Stimulated activated CD8-positive, alpha-beta memory T cell treated with anti-CD3 and anti-CD28 coated beads, Interleukin-2, amount 100 ng/mL, for 1 hour (primary cell): ENCODE results near the gene ACAD8.
"Not testable (repeated sequence)": the region's sequence is repeated elsewhere in the genome, so short reads cannot be mapped to it uniquely, and the experiment has no call there.

ENCODE experiments used
- DNase-seq, 2 donors: peaks; one replicate each; pipeline ENCODE4 v3.0.0-alpha.2; 2020; ENCODE audit warnings: low read depth in 2 of 2

ACAD8 gene

DNA sequence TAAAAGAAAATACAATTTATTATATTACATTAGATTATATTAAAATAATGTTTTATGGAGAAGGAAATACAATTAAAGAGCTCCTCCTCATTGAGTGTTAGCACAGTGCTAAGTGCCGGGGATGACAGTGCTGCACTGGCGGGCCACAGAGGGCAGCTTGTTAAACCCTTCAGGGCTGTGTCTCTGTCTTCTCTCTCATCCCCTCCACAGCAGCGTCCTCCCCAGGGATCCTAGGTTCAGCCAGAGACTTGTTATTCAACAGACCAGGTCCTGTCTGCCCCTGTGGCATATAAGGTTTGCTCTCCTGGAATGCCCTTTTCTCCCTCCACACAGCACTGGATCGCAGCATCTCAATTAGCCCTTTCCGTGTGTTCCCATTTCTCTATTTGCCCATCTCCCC is 14.4 kb upstream of the ACAD8 start:
- no peak for DNase-seq

- no peak for DNase-seq
Measured at GRCh38 chr11:134240592-134240991, 12.8 kb upstream of the ACAD8 start.

DNA sequence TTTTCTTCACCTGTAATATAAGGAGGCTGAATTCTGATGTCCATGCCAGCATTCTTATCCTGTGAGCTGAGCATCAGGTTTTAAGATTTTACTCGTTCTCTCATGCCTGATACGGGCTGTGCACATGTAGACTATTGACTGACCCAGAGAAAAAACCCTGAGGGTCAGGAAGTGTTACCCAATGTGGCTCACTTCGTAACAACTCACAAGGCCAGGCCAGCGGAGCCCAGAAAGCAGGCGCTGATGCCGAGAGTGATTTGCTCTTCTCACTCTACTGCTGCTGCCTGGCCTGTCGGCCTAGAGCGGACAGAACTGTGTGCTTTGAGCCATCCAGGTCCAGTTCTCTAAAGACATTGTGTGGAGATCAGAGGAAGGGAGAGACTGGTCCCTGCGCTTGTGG is 11.0 kb upstream of the ACAD8 start:
- DNase-seq, result no peak

- no peak for DNase-seq
Measured at GRCh38 chr11:134243913-134244312, 9.5 kb upstream of the ACAD8 start.

DNA sequence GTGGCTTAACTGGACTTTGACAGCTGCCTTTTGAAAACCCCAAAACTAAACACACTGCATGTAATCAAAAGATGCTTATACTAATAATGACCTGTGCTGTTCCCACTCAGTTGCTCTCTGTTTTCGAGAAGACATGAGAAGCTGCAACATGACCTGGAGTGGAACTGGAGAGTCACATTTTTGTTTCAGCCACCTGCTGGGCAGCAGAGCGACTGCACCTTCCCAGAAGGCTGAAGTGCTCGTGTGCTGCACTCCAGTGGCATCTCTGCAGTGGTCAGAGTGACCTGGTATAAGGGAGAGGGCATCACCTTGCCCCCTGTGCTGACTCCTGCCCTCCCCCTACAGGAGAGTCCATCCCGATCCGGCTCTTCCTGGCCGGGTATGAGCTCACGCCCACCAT is 8.8 kb upstream of the ACAD8 start:
- DNase-seq, result no peak

- DNase-seq, result no peak
Measured at GRCh38 chr11:134245434-134245833, 7.9 kb upstream of the ACAD8 start.

GRCh38 chr11:134246100-134246499 is 7.3 kb upstream of the ACAD8 start:
- no peak for DNase-seq

DNA sequence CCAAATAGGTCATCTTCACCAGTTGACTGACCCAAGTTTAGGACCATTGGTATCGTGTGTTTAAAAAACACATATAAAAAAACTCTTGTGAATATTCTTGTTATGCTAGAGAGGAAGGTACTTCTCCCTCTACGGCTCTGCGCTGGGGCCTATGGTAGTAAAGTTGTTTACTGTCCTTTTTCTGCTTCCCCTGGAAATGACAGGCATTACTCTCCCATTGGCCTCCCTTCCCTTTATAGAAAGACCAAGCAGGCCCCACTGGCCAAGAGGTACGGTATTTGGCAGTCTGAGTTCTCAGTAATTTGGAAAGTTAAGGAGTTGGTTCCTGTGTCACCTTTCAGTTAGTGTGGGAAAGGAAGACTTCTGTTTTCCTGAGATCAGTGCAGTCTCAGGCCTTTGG is 6.7 kb upstream of the ACAD8 start:
- DNase-seq, result no peak

DNA sequence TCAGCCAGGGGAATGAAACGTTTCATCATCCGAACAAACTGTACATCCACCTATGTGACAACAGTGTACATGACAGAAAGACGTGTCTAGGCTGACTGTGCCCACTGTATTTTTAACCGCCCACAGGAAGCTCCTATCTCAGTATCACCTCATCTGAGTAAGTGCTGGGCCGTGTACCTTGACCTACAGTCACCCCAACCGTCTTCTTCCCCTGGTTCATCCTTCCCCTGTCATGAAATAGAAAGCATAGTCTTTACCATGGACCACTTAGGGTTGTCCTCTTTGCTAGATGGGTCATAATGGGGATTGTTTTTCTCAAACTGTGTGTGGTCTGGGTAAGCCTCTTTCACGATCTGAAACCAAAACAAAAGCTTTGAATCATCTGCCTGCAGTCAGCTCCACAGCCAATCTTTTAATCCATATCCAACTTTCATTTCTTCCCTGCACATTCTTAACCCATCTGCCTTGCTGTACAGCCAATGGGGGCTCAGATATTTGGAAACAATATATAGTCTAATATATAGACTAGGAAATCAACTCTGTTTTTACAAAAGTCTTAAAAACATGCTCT is 4.4 kb upstream of the ACAD8 start:
- no peak for DNase-seq

GRCh38 chr11:134250246-134250645 is 3.1 kb upstream of the ACAD8 start:
- DNase-seq, result no peak

DNA sequence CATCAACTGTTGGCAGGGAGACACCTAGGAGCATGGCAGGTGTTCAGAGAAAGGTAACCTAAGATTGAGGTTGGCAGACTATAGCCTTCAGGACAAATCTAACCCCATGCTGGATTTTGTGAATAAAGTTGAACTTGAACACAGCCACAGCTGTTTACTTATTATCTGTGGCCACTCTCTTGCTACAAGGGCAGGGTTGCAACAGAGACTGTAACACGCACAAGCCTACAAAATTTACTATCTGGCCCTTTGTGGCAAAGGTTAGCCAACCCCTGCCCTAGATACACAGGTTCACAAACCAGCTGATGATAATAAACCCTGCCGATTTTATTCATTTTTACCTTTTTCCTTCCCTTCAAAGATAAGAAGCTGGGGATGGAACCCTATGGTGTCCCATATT is 2.7 kb upstream of the ACAD8 start:
- DNase-seq, result no peak

DNA sequence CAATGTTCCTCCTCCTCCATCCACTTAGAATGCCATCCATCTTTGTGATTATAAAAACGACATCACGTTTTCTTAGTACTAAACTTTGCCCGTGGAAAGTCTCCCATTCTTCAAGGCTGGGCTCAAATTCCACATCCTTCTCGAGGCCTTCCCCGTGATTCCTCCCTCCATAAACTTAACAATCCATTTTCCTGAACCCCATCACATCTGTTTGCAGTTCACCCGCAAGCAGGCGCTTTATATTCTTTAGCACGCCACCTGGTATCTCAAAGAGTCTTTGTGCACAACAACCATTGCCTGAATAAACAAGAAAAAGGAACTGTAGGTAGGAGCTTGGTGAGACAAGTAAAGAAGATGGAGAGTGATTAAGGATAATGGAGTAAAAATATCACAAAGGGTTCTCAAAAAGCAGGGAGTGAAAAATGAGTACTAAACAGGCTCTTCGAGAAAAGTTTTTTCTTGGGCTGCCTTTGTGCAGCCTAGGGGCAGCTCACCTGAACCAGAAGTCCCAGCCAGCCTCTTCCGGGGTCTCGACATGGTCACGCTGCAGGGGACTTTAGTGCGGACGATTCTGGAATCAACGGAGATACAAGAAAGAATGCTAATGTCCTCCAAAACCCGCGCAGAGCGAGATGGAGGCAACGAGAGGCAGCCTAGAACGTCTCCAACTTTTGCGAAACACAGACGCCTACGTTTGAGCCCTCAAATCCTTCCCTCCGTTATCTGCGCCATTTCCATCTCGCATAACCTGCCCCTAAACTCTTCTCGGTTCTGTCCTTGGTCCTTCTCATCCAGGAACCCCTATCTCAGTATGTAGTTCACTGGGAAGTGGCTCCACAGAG is 801 bp upstream of the ACAD8 start:
- no peak for DNase-seq

DNA sequence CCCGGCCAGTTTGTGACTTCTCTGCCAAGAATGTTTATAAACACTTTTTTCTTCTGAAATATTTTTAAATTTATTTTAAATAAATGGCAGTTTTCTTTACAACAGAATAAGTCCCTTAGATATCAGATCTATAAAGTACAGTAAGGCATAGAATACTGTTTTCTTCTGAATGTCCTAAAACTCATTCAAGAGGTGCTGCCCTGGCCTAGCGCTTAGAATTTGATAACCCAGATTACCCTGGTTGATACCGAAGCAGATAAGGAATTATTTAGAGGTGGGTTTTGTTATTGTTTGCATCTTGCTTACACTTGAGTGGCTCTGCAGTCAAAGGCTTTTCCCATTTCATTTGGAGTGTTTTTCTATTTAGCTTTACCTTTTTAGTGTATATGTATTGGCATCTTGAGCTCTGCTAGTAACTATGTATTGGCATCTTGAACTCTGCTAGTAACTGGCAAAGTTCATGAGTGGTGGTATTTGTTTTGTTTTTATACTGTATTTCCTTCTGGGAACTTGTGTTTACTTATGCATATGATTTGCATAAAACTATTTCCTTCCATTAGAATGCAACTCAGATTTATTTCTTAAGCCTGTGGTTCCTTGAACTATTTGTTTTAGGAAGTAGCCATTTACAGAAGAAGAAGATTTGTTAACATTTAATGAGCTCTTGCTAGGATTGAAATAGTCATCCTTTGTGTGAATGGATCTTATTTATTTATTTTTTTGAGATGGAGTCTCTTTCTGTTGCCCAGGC is 1.2 kb downstream of the ACAD8 start:
- no peak for DNase-seq

DNA sequence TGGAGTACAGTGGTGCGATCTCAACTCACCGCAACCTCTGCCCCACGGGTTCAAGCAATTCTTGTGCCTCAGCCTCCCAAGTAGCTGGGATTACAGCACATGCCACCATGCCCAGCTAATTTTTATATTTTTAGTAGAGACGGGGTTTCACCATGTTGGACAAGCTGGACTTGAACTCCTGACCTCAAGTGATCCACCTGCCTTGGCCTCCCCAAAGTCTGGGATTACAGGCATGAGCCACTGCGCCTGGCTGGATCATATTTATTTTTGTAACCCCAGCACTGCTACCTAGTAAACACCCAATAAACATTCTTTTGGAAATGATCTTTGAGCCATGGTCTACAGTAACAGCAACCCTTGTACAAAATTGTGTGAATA is 1.8 kb downstream of the ACAD8 start:
- DNase-seq, result not testable (repeated sequence)

DNA sequence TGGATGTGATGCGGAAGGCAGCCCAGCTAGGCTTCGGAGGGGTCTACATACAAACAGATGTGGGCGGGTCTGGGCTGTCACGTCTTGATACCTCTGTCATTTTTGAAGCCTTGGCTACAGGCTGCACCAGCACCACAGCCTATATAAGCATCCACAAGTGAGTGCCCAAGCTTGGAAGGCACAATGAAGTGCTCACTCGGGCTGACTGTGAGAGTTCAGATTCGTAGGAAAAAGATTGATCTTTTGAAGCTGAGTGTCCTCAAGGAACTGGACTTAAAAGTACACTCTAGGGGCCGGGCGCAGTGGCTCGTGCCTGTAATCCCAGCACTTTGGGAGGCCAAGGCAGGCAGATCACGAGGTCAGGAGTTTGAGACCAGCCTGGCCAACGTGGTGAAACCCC is 3.7 kb downstream of the ACAD8 start:
- DNase-seq, result no peak

DNA sequence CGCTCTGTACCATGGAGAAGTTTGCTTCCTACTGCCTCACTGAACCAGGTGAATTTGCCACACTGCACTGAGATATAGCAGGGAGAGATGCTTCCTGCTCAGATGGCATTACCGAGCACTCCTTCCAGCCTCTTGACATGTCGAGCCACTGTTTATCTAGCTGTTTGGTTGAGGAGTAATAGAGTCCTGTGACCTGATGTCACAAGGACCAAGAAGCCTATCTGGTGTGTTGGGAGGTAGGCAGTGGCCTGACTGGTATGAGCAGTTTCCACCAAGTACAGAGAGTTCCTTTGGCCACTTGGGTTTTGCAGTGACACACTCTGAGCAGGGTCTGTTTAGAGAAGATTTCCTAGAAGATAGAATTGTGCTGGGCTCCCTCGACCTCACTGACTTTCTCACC is 5.2 kb downstream of the ACAD8 start:
- no peak for DNase-seq

DNA sequence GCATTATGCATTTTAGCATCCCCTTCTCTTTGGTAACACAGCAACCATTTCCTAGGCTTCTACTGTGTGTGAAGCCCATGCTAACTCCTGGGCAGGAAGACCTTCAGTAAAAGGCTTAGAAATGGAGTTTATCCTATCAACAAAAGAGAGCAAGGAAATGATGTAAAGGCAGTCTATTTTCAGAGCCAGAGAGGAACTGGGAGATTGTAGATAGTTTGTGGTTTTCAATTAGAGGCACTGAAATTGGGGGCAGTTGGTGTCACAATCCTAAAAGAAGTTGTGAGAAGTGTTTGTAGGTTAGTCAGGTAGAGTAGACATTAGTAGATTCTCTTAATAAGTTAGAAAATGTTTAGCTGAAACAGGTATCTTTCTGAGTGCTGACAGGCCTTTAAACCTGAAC is 7.1 kb downstream of the ACAD8 start:
- DNase-seq, result no peak

GRCh38 chr11:134260983-134261382 is 7.6 kb downstream of the ACAD8 start:
- DNase-seq, result no peak

DNA sequence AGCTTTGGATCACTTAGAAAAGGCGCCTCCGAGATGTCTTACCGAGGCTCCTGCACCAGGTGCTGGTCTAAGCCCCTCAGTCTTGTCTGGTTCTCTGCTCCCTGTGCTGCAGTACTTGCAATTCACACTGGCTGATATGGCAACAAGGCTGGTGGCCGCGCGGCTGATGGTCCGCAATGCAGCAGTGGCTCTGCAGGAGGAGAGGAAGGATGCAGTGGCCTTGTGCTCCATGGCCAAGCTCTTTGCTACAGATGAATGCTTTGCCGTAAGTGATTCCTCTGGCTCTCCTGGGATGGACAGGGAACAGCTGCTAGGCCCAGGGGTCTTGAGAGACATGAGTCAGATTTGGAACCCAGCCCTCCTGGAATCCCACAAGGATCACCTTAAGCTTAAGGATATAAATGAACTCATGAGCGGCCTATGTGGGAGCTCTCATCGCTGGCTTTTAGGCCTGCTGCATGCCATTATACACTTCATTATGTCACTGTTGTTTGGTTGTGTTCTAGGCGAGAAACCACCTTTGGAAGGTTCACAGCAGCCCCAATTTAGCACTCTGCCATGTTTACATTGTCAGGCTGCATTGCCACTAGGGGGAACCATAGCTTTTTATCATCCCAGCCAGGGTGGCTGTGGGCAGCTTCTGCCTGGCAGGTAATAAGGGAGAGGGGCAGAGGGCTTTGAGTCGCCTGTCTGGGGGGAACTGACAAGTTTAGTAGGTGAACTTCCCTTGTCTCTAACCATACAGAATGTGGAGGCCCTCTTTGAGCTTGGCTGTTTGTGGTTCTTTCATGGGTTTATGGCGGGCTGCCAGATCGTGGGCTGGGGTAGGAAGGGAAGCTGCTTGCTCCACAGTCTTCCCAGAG is 8.5 kb downstream of the ACAD8 start:
- DNase-seq, result no peak

DNA sequence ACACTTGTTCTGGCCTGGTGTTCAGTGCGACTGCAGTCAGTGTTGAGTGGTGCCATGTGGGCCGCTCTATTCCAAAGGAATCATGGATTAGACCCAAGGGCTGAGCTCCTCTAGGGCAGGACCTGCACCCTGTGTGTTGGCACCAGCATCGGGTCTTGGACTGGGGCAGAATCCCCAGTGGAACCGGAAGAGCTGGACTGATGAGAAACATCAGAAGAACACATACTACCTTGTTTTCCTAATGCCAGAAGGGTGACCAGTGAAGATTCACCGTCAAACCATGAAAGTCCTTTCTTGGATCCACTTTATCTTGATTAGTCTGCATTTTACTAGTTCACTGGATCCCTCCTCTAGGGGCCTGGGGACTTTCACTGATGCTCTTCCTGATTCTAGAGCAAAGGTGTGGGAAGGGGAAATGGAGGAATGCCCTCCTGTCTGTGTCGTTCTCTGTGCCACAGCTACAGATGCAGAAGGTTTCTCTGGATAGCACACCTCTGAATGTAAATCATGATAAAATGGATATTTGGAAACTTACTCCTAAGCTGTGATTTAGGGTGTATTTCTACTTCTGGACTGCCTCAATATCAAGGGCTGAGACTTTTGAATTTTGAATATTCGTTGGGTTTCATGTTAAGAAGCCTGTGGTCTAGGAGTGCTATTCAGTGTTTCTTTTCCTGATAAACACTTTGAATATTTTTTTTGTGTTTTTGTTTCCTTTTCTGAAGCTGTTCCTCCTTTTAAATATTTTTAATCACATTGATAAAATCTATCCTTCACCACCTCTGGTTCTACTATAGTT is 11.8 kb downstream of the ACAD8 start:
- no peak for DNase-seq

DNA sequence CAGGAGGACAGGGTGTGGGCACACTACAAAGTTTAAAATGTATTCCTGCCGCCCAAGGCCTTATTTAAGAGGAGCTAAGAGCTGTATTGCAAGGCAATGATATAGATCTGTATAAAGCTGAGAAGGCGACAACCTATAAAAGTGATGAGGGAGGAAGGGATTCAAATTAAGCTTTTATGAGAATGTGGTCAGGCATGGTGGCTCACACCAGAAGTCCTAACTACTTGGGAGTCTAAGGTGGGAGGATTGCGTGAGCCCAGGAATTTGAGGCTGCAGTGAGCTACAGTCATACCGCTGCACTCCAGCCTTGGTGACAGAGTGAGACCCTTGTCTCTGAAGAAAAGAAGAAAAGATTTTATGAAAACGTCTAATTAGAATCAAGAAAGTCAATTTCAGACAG is 13.1 kb downstream of the ACAD8 start:
- no peak for DNase-seq
